HepG2 (cell line): ENCODE results near the gene KPNA3. TPM values are rescaled to one million over a fixed set of nuclear protein-coding genes. Genes with fewer than 3 reads are reported as not detected.

Experiments
- GABPB1 ChIP-seq: IDR thresholded peaks from 2 replicates; pipeline ENCODE4 v1.6.1; 2016; ENCODE audit warnings: mild to moderate bottlenecking, missing genetic modification reagents, moderate library complexity, missing compliant biosample characterization
- GATA4 ChIP-seq: sonication (generic); IDR thresholded peaks from 2 replicates; pipeline ENCODE4 v1.6.1; 2016; ENCODE audit warnings: antibody characterized with exemption, low read depth, borderline replicate concordance
- MEIS2 ChIP-seq: sonication (generic); formaldehyde crosslinking; IDR thresholded peaks from 2 replicates; pipeline ENCODE4 v1.9.0; 2021; ENCODE audit warnings: mild to moderate bottlenecking, missing genetic modification reagents
- NFE2L1 ChIP-seq: sonication (generic); formaldehyde crosslinking; IDR thresholded peaks from 2 replicates; pipeline ENCODE4 v1.4.0; 2020; ENCODE audit warnings: missing genetic modification reagents, mild to moderate bottlenecking, borderline replicate concordance
- SPEN ChIP-seq: sonication (generic); formaldehyde crosslinking; IDR thresholded peaks from 2 replicates; pipeline ENCODE4 v1.5.1; 2020; ENCODE audit warnings: low read depth, mild to moderate bottlenecking, missing genetic modification reagents
- ZNF232 ChIP-seq: sonication (generic); formaldehyde crosslinking; IDR thresholded peaks from 2 replicates; pipeline ENCODE4 v1.4.0; 2020; ENCODE audit warnings: missing genetic modification reagents, borderline replicate concordance
- ZNF263 ChIP-seq: sonication (generic); formaldehyde crosslinking; IDR thresholded peaks from 2 replicates; pipeline ENCODE4 v1.4.0; 2020; ENCODE audit warnings: missing genetic modification reagents
- ZNF432 ChIP-seq: sonication (generic); formaldehyde crosslinking; IDR thresholded peaks from 2 replicates; pipeline ENCODE4 v1.5.0; 2020; ENCODE audit warnings: missing genetic modification reagents, mild to moderate bottlenecking, borderline replicate concordance
- ZNF629 ChIP-seq: sonication (generic); formaldehyde crosslinking; conservative IDR thresholded peaks from 2 replicates; pipeline ENCODE4 v1.5.0; 2020; ENCODE audit warnings: missing genetic modification reagents
- ZNF7 ChIP-seq: IDR thresholded peaks from 2 replicates; pipeline ENCODE4 v1.6.1; 2016; ENCODE audit warnings: missing biosample characterization, missing genetic modification reagents
- polyA plus RNA-seq, 8 experiments: library from polyadenylated mRNA; depleted of rRNA in 3 of 8; stranded (reverse) in 7 of 8; unstranded in 1 of 8; fragments of >200 nt; fragmentation: Illumina TruSeq in 4 of 8; extraction: Trizol in 4 of 8; gene quantifications; 2 replicates each; pipeline versions ENCODE4 v1.2.1 to v1.2.3, GENCODE V29; 2011 to 2016; ENCODE audit warnings: low read depth in 4 of 8, missing spikeins in 1 of 8, mixed read lengths in 1 of 8; ENCODE audit not compliant: insufficient read depth in 1 of 8
- total RNA-seq, 5 experiments: library from RNA; depleted of rRNA; stranded (reverse); fragments of >200 nt; fragmentation: Illumina TruSeq; extraction: Trizol; gene quantifications; 2 replicates each; pipeline ENCODE4 v1.2.3, GENCODE V29; 2016; ENCODE audit warnings: low read depth in 1 of 5
- TF ChIP-seq, protein P1 (sequence below): sonication (generic); formaldehyde crosslinking; IDR thresholded peaks from 2 replicates; pipeline ENCODE4 v1.4.0; 2020; ENCODE audit warnings: mild to moderate bottlenecking, missing genetic modification reagents
- TF ChIP-seq, protein P2 (sequence below): sonication (generic); formaldehyde crosslinking; IDR thresholded peaks from 2 replicates; pipeline ENCODE4 v1.5.0; 2020; ENCODE audit warnings: mild to moderate bottlenecking, missing genetic modification reagents
- TF ChIP-seq, protein P3 (sequence below): sonication (generic); formaldehyde crosslinking; conservative IDR thresholded peaks from 2 replicates; pipeline ENCODE4 v1.8.0; 2022; ENCODE audit warnings: low read depth, missing genetic modification reagents
- TF ChIP-seq, protein P4 (sequence below): sonication (generic); formaldehyde crosslinking; IDR thresholded peaks from 2 replicates; pipeline ENCODE4 v1.4.0; 2020; ENCODE audit warnings: mild to moderate bottlenecking, missing genetic modification reagents, borderline replicate concordance
- TF ChIP-seq, protein P5 (sequence below): sonication (generic); IDR thresholded peaks from 2 replicates; pipeline ENCODE4 v1.6.1; 2016; ENCODE audit warnings: low read depth, borderline replicate concordance
- TF ChIP-seq, protein P6 (sequence below): sonication (generic); formaldehyde crosslinking; IDR thresholded peaks from 2 replicates; pipeline ENCODE4 v1.8.1; 2022; ENCODE audit warnings: low read depth, mild to moderate bottlenecking, missing genetic modification reagents

The KPNA3 gene
- total and polyA plus RNA-seq, 2 of the 13 experiments (the other 11 are each of a cell fraction or from before 2014, with no cell fraction given), result 13.0 to 28.9 TPM

DNA sequence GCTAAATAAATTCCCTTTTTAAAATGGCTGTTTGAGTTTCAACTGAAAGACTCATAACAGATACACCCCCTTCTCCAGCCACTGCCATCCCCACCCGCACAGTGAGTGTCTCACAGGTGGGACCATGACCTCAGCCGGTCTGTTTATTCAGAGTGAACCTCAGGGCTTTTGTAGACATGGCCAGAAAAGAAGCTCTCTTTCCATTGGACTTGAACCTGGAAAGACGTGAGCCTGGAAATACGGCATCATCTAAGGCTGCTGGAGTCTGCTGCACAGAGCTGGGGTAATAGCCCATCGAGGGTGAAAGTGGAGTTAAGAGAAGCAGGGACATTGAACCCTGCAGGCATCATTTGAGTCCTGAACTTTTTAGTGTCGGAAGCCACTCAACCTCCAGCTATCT is 15.2 kb upstream of the KPNA3 start (continued):
- TF ChIP-seq ZNF263 (no peak), ZNF629 (CRISPR knock-in tag) (0 out of 2 replicates have a peak, but pooled peaks have one; percentile 8), ZNF232 (no peak), NFE2L1 (CRISPR knock-in tag) (no peak), SPEN (CRISPR knock-in tag) (no peak), GABPB1 (CRISPR knock-in tag) (no peak), ZNF432 (CRISPR knock-in tag) (no peak), ZNF7 (CRISPR knock-in tag) (no peak), MEIS2 (CRISPR knock-in tag) (no peak), GATA4 (0 out of 2 replicates have a peak, but pooled peaks have one; percentile 40)
- TF ChIP-seq, protein P1, sequence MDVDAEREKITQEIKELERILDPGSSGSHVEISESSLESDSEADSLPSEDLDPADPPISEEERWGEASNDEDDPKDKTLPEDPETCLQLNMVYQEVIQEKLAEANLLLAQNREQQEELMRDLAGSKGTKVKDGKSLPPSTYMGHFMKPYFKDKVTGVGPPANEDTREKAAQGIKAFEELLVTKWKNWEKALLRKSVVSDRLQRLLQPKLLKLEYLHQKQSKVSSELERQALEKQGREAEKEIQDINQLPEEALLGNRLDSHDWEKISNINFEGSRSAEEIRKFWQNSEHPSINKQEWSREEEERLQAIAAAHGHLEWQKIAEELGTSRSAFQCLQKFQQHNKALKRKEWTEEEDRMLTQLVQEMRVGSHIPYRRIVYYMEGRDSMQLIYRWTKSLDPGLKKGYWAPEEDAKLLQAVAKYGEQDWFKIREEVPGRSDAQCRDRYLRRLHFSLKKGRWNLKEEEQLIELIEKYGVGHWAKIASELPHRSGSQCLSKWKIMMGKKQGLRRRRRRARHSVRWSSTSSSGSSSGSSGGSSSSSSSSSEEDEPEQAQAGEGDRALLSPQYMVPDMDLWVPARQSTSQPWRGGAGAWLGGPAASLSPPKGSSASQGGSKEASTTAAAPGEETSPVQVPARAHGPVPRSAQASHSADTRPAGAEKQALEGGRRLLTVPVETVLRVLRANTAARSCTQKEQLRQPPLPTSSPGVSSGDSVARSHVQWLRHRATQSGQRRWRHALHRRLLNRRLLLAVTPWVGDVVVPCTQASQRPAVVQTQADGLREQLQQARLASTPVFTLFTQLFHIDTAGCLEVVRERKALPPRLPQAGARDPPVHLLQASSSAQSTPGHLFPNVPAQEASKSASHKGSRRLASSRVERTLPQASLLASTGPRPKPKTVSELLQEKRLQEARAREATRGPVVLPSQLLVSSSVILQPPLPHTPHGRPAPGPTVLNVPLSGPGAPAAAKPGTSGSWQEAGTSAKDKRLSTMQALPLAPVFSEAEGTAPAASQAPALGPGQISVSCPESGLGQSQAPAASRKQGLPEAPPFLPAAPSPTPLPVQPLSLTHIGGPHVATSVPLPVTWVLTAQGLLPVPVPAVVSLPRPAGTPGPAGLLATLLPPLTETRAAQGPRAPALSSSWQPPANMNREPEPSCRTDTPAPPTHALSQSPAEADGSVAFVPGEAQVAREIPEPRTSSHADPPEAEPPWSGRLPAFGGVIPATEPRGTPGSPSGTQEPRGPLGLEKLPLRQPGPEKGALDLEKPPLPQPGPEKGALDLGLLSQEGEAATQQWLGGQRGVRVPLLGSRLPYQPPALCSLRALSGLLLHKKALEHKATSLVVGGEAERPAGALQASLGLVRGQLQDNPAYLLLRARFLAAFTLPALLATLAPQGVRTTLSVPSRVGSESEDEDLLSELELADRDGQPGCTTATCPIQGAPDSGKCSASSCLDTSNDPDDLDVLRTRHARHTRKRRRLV (CRISPR knock-in tag), result no peak
- TF ChIP-seq, protein P2, sequence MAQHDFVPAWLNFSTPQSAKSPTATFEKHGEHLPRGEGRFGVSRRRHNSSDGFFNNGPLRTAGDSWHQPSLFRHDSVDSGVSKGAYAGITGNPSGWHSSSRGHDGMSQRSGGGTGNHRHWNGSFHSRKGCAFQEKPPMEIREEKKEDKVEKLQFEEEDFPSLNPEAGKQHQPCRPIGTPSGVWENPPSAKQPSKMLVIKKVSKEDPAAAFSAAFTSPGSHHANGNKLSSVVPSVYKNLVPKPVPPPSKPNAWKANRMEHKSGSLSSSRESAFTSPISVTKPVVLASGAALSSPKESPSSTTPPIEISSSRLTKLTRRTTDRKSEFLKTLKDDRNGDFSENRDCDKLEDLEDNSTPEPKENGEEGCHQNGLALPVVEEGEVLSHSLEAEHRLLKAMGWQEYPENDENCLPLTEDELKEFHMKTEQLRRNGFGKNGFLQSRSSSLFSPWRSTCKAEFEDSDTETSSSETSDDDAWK, result no peak
- TF ChIP-seq, protein P3, sequence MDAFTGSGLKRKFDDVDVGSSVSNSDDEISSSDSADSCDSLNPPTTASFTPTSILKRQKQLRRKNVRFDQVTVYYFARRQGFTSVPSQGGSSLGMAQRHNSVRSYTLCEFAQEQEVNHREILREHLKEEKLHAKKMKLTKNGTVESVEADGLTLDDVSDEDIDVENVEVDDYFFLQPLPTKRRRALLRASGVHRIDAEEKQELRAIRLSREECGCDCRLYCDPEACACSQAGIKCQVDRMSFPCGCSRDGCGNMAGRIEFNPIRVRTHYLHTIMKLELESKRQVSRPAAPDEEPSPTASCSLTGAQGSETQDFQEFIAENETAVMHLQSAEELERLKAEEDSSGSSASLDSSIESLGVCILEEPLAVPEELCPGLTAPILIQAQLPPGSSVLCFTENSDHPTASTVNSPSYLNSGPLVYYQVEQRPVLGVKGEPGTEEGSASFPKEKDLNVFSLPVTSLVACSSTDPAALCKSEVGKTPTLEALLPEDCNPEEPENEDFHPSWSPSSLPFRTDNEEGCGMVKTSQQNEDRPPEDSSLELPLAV, result no peak
- TF ChIP-seq, protein P4, sequence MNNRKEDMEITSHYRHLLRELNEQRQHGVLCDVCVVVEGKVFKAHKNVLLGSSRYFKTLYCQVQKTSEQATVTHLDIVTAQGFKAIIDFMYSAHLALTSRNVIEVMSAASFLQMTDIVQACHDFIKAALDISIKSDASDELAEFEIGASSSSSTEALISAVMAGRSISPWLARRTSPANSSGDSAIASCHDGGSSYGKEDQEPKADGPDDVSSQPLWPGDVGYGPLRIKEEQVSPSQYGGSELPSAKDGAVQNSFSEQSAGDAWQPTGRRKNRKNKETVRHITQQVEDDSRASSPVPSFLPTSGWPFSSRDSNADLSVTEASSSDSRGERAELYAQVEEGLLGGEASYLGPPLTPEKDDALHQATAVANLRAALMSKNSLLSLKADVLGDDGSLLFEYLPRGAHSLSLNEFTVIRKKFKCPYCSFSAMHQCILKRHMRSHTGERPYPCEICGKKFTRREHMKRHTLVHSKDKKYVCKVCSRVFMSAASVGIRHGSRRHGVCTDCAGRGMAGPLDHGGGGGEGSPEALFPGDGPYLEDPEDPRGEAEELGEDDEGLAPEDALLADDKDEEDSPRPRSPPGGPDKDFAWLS (CRISPR knock-in tag), result no peak
- TF ChIP-seq, protein P5, sequence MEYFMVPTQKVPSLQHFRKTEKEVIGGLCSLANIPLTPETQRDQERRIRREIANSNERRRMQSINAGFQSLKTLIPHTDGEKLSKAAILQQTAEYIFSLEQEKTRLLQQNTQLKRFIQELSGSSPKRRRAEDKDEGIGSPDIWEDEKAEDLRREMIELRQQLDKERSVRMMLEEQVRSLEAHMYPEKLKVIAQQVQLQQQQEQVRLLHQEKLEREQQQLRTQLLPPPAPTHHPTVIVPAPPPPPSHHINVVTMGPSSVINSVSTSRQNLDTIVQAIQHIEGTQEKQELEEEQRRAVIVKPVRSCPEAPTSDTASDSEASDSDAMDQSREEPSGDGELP, result peak; percentile 74; the same call in 1 of the 2 replicates
- TF ChIP-seq, protein P6, sequence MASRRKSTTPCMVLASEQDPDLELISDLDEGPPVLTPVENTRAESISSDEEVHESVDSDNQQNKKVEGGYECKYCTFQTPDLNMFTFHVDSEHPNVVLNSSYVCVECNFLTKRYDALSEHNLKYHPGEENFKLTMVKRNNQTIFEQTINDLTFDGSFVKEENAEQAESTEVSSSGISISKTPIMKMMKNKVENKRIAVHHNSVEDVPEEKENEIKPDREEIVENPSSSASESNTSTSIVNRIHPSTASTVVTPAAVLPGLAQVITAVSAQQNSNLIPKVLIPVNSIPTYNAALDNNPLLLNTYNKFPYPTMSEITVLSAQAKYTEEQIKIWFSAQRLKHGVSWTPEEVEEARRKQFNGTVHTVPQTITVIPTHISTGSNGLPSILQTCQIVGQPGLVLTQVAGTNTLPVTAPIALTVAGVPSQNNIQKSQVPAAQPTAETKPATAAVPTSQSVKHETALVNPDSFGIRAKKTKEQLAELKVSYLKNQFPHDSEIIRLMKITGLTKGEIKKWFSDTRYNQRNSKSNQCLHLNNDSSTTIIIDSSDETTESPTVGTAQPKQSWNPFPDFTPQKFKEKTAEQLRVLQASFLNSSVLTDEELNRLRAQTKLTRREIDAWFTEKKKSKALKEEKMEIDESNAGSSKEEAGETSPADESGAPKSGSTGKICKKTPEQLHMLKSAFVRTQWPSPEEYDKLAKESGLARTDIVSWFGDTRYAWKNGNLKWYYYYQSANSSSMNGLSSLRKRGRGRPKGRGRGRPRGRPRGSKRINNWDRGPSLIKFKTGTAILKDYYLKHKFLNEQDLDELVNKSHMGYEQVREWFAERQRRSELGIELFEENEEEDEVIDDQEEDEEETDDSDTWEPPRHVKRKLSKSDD (CRISPR knock-in tag), result no peak
